Retinal pigment epithelial cell (primary cell): Measurements from ENCODE around the gene FRMD4B.
A peak's percentile ranks its signal among the peaks of the same experiment; 100 is the strongest.

Source experiments
- DNase-seq: peaks from one replicate; pipeline ENCODE4 v3.0.0-alpha.2; 2010; ENCODE audit warnings: low read depth
- H3K4me3 ChIP-seq: 2 replicates; pipeline ENCODE4 v1.5.1; 2011; ENCODE audit warnings: mild to moderate bottlenecking, low read length, control low read depth, moderate library complexity
- TF ChIP-seq, protein P1 (sequence below): conservative IDR thresholded peaks from 2 replicates; pipeline ENCODE4 v1.5.1; 2011; ENCODE audit warnings: low read depth, low read length, control low read depth, inconsistent platforms

The FRMD4B gene

DNA sequence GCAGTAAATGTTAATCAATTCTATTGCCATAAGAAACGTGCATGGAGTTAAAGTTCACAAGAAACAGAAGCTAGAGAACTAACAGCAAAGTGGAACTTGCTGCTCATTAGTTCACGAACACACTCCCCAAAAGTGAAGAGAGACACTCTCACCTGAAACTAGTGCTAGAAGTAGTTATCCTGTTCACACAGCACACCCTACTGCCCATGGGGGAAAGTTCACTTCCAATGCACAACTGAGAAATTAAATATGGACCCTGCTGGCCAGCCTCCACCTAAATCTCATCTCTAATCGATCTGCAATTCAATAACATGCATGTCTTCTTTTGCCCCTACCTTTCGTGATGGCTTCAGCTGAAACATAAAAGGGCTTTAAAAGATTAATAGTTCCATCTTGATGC is 39.4 kb upstream of the FRMD4B start:
- DNase-seq: no peak
- TF ChIP-seq, protein P1, sequence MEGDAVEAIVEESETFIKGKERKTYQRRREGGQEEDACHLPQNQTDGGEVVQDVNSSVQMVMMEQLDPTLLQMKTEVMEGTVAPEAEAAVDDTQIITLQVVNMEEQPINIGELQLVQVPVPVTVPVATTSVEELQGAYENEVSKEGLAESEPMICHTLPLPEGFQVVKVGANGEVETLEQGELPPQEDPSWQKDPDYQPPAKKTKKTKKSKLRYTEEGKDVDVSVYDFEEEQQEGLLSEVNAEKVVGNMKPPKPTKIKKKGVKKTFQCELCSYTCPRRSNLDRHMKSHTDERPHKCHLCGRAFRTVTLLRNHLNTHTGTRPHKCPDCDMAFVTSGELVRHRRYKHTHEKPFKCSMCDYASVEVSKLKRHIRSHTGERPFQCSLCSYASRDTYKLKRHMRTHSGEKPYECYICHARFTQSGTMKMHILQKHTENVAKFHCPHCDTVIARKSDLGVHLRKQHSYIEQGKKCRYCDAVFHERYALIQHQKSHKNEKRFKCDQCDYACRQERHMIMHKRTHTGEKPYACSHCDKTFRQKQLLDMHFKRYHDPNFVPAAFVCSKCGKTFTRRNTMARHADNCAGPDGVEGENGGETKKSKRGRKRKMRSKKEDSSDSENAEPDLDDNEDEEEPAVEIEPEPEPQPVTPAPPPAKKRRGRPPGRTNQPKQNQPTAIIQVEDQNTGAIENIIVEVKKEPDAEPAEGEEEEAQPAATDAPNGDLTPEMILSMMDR: peak; percentile 72
- H3K4me3 ChIP-seq: no peak overlapping the region

DNA sequence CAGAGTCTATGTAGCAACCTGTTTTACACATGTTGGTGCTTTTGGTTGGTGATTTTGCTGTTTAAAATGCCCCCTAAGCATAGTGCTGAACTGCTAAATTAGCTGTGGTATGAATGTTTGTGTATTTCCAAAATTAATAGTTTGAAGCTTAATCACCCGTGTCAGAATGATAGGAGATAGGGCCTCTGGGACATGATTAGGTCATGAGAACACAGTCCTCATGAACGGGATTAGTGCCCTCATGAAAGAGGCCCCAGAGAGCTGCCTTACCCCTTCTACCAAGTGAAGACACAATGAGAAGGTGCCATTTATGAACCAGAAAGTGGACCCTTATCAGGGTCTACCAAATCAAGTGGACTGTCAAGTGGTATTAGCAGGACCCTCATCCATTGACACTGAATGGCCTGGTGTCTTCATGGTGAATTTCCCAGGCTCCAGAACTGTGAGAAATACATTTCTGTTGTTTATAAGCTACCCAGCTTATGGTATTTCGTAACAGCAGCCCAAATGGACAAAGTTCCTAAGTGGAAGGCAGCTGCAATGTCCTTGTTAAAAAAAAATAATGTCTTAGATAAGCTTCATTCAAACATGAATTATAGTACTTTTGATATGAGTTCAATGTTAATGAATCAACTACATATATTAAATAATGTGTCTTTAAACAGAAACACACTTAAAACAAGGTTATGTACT is 37.7 kb upstream of the FRMD4B start:
- TF ChIP-seq, protein P1: no peak
- DNase-seq: no peak
- H3K4me3 ChIP-seq: no peak overlapping the region

DNA sequence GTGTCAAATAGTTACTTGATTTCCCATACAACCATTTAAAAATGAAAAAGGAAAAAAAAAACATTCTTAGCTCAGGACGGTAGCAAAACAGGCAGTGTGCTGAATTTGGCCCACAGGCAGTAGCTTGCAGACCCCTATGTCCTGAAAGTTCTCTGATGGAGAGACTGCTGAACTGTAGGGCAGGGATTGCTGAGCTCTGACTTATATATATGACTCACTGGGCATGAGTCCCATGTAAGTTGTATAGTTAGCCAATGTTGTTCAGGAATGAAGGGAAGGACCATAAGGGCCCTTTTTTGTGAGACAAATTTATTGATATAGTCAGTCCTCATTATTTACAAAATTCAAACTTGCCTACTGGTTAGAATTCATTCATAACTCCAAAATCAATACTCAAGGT is 36.9 kb upstream of the FRMD4B start:
- TF ChIP-seq, protein P1: no peak
- DNase-seq: no peak

DNA sequence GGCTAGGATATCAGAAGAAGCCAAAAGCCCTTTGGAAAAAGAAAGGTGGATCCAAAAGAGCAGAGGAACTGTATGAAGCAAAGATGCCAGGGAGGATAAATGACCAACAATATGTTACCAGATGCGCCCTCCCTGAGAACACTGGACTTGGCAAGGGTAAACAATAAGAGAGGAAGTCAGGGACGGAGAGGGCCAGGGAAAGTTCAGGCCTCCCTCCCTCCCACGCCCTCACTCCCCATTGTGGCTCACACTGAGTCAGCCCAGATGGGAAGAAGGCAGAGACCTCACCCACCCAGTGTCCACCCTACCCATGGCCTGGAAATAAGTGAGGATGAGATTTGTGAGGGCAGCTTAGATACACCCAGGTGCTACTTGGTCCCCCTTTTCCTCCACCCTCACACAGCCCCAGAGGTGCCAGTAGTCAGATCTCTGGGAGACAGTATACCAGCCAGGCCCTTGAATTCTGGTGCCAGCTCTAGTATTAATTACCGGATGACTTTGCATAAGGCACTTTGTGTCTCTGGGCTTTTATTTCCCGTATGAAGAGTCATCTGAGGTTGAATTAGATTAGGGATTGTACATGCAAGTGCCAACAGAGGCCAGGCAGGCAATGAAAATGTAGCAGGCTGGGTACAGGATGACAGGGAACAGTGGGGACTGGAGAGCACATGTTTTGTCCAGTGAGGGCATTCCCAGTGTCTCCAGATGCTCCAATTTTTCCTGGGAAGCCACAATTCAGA is 35.1 kb upstream of the FRMD4B start:
- DNase-seq: no peak
- H3K4me3 ChIP-seq: no peak overlapping the region
- TF ChIP-seq, protein P1: no peak

More for the DNA sequence above, 36.9 kb upstream of the FRMD4B start:
- H3K4me3 ChIP-seq: no peak overlapping the region

DNA sequence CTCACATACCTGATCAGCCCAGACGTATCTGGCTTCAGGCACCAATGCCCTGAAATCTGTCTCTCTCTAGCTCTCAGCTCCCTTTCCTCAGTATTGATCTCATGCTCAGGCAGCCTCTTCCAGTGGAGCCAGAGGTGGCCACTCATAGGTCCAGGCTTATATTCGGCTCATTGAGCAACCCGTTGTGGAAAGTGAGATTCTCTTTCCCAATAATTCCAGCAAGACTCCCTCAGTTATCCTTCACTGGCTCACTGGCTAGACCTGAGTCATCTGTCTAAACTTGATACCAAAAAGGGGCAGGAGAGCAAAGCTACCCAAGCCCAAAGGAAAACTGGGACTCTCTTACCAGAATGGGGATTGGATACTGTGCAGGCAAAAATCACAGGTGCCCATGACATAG is 33.4 kb upstream of the FRMD4B start:
- H3K4me3 ChIP-seq: no peak overlapping the region
- TF ChIP-seq, protein P1: no peak
- no peak for DNase-seq

DNA sequence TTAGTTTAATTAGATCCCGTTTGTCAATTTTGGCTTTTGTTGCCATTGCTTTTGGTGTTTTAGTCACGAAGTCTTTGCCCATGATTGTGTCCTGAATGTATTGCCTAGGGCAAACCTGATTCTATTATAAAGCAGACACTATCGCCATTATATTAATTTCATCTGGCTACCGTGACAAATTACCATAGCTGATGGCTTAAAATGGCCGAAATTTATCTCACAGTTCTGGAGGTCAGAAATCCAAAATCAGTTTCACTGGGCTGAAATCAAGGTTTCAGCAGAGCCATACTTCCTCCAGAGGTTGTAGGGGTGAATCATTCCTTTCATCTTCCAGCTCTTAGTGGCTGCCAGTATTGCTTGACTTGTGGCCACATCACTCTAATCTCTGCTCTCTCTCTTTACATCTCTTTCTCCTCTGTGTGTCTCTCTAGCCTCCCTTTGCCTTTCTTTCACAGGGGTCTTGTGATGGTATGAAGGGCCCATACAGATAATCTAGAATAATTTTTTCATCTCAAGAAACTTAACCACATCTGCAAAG is 31.7 kb upstream of the FRMD4B start:
- TF ChIP-seq, protein P1: no peak
- H3K4me3 ChIP-seq: no peak overlapping the region
- no peak for DNase-seq
